GM21423 (cell line): ENCODE data around the gene DNAJB5.

Experiments used
- ATAC-seq: cut with Tn5 transposase; IDR thresholded peaks from one replicate; pipeline ENCODE4 v1.9.1; 2021; ENCODE audit warnings: mild to moderate bottlenecking, moderate library complexity; ENCODE audit not compliant: unreplicated experiment

The DNAJB5 gene

GRCh38 chr9:34983209-34983608, 6.3 kb upstream of the DNAJB5 start:
- ATAC-seq, result peak; percentile 62

- ATAC-seq, result no peak
Measured at GRCh38 chr9:34984049-34984448, 5.5 kb upstream of the DNAJB5 start.

- ATAC-seq, result no peak
Measured at GRCh38 chr9:34985311-34985899, 4.1 kb upstream of the DNAJB5 start.

GRCh38 chr9:34986540-34987047, 3.0 kb upstream of the DNAJB5 start:
- ATAC-seq, result no peak

GRCh38 chr9:34987160-34987901, 2.2 kb upstream of the DNAJB5 start:
- ATAC-seq, result no peak

GRCh38 chr9:34988218-34989002, 1.1 kb upstream of the DNAJB5 start:
- ATAC-seq, result no peak

- ATAC-seq, result no peak
Measured at GRCh38 chr9:34989946-34990635, 546 bp downstream of the DNAJB5 start.

- no peak for ATAC-seq
Measured at GRCh38 chr9:34990908-34991606, 1.5 kb downstream of the DNAJB5 start.

- no peak for ATAC-seq
Measured at GRCh38 chr9:34991607-34992375, 2.2 kb downstream of the DNAJB5 start.

GRCh38 chr9:34992376-34992951, 2.9 kb downstream of the DNAJB5 start:
- no peak for ATAC-seq

- no peak for ATAC-seq
Measured at GRCh38 chr9:34993502-34994259, 4.1 kb downstream of the DNAJB5 start.

GRCh38 chr9:34994260-34994899, 4.8 kb downstream of the DNAJB5 start:
- ATAC-seq, result no peak

- ATAC-seq, result no peak
Measured at GRCh38 chr9:34994900-34995669, 5.5 kb downstream of the DNAJB5 start.

- ATAC-seq, result no peak
Measured at GRCh38 chr9:34995670-34996060, 6.1 kb downstream of the DNAJB5 start.

- no peak for ATAC-seq
Measured at GRCh38 chr9:34996181-34996904, 6.8 kb downstream of the DNAJB5 start.

- no peak for ATAC-seq
Measured at GRCh38 chr9:34996905-34997279, 7.3 kb downstream of the DNAJB5 start.

GRCh38 chr9:34997379-34997781, 7.8 kb downstream of the DNAJB5 start:
- ATAC-seq, result no peak
